Neural cell (in vitro differentiated cells): ENCODE data around the gene SDHC.

Experiments used
- CTCF ChIP-seq: fragments of 450-650 bp; IDR thresholded peaks from 2 replicates; pipeline ENCODE4 v1.5.1; 2014; ENCODE audit warnings: antibody characterized with exemption, mild to moderate bottlenecking, moderate library complexity; ENCODE audit not compliant: poor library complexity, severe bottlenecking
- EP300 ChIP-seq: fragments of 450-650 bp; conservative IDR thresholded peaks from 2 replicates; pipeline ENCODE4 v1.6.1; 2014; ENCODE audit warnings: antibody characterized with exemption, mild to moderate bottlenecking, moderate library complexity; ENCODE audit not compliant: poor library complexity, severe bottlenecking
- EZH2 ChIP-seq: fragments of 200-600, 300-800 bp; shearing (Covaris generic), sonication (generic); IDR thresholded peaks from 2 replicates; pipeline ENCODE4 v1.6.1; 2014; ENCODE audit warnings: antibody characterized with exemption, low read length, borderline replicate concordance, mild to moderate bottlenecking; ENCODE audit not compliant: insufficient read depth, poor library complexity, severe bottlenecking
- MXI1 ChIP-seq: fragments of 450-650 bp; conservative IDR thresholded peaks from 2 replicates; pipeline ENCODE4 v1.6.1; 2014; ENCODE audit warnings: antibody characterized with exemption, mild to moderate bottlenecking; ENCODE audit not compliant: poor library complexity, severe bottlenecking
- POLR2AphosphoS5 ChIP-seq: IDR thresholded peaks from 2 replicates; pipeline ENCODE4 v1.6.1; 2012
- RAD21 ChIP-seq: fragments of 450-650 bp; conservative IDR thresholded peaks from 2 replicates; pipeline ENCODE4 v1.6.1; 2014; ENCODE audit warnings: antibody characterized with exemption, mild to moderate bottlenecking, moderate library complexity
- SMC3 ChIP-seq: fragments of 450-650 bp; conservative IDR thresholded peaks from 2 replicates; pipeline ENCODE4 v1.6.1; 2014; ENCODE audit warnings: antibody characterized with exemption, mild to moderate bottlenecking, moderate library complexity; ENCODE audit not compliant: poor library complexity
- TAF1 ChIP-seq: IDR thresholded peaks from 2 replicates; pipeline ENCODE4 v1.6.1; 2012; ENCODE audit warnings: low read depth

GRCh38 chr1:161290779-161291178 lies 23.4 kb upstream of the SDHC start:
- no peak for TF ChIP-seq CTCF
- TF ChIP-seq POLR2AphosphoS5 = no peak
- no peak for TF ChIP-seq EP300
- no peak for TF ChIP-seq TAF1
- no peak for TF ChIP-seq SMC3
- no peak for TF ChIP-seq EZH2
- no peak for TF ChIP-seq RAD21
- TF ChIP-seq MXI1 = no peak
